Stimulated activated CD8-positive, alpha-beta memory T cell treated with anti-CD3 and anti-CD28 coated beads, Interleukin-2, amount 100 ng/mL, for 48 hours (primary cell): ENCODE measurements around the gene TCN1.
"Not testable (repeated sequence)": the region's sequence is repeated elsewhere in the genome, so short reads cannot be mapped to it uniquely, and the experiment has no call there.

ENCODE experiments used
- DNase-seq, 2 donors: peaks; one replicate each; pipeline ENCODE4 v3.0.0-alpha.2; 2020; ENCODE audit warnings: low read depth in 2 of 2

The TCN1 gene

GRCh38 chr11:59857439-59858434 is 8.6 kb downstream of the TCN1 start:
- DNase-seq, result no peak

- DNase-seq, result no peak
Measured at GRCh38 chr11:59854871-59855270, 11.4 kb downstream of the TCN1 start.

- not testable (repeated sequence) for DNase-seq
Measured at GRCh38 chr11:59851416-59851815, 14.9 kb downstream of the TCN1 start.

GRCh38 chr11:59849551-59849950 is 16.7 kb downstream of the TCN1 start:
- not testable (repeated sequence) for DNase-seq

- DNase-seq, result no peak
Measured at GRCh38 chr11:59849129-59849528, 17.2 kb downstream of the TCN1 start.

DNA sequence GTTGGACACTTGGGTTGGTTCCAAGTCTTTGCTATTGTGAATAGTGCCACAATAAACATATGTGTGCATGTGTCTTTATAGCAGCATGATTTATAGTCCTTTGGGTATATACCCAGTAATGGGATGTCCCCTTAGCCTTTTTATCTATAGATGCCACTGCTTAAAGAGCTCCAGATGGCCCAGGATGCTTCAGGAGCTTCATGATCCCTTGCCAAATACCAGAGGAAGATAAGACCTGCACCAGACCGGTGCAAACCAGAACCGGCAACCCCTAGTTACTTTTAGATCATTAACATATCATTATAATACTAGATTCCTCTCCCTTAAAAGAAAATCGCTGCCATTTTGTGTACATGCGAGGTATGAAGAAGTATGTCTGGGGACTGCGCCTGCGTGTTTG is 17.8 kb downstream of the TCN1 start:
- not testable (repeated sequence) for DNase-seq

GRCh38 chr11:59847626-59848025 is 18.7 kb downstream of the TCN1 start:
- DNase-seq, result no peak

- no peak for DNase-seq
Measured at GRCh38 chr11:59846556-59846955, 19.7 kb downstream of the TCN1 start.

DNA sequence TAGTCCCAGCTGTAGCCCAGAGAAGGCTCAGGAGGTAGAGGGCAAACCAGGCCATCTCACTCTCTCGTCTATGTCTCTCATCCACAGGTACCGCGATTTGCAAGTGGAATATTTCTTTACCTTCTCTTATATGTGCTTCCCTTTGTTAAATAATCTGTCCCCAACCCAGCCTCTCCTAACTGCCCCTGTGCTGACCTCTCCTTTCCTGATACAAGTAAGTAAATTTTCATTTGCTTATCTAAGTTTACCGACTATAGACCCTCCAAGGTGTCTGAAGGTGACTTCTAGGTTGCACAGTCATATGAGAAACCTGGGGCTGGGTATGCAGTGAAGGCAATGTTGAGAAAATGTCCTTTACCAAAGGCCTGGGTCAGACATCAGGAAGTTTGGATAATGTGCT is 20.9 kb downstream of the TCN1 start, which contains the start of gene CBLIF:
TSS of gene CBLIF (minus strand) at position 101 of the 400 bp plus-strand sequence. CDS start at position 55, 46 bp downstream.
- no peak for DNase-seq

- no peak for DNase-seq
Measured at GRCh38 chr11:59842316-59842715, 24.0 kb downstream of the TCN1 start.

DNA sequence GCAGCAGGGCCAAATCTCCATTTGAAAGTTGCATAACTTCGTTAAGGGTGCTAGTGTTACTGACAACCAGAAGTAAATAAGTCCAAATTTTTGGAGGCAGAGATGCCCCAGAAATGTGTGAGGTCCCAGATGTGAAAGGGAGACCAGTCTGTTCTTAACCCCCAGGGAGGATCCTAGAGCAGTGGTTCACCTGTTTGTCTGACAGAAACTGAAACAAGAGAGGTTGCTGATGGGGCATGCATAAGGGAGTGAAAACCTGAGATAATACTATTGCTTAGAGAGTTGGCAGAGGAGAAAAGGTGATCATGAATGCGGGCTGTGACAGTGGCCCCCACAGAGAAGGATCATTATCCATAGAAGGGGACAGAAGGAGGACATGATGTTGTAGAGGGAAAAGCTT is 24.8 kb downstream of the TCN1 start:
- DNase-seq, result no peak

DNA sequence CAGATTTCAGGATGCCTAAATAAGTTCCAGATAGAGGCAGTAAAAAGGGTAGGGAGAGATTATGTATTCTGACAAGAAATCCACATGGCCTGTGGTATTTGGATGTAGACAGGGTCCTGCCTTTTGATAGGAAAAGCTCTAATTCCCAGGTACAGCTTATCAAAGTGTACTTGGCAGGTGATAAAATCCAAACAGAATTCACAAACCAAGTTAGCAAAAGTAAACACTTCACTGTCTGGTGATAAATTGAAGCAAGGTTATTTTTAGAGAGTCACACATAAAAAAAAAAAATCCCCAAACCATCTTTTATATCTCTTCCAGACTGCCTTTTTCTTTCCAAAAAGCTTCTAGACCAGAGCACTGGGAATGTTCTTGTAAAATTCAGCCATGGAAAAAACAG is 26.7 kb downstream of the TCN1 start:
- no peak for DNase-seq

DNA sequence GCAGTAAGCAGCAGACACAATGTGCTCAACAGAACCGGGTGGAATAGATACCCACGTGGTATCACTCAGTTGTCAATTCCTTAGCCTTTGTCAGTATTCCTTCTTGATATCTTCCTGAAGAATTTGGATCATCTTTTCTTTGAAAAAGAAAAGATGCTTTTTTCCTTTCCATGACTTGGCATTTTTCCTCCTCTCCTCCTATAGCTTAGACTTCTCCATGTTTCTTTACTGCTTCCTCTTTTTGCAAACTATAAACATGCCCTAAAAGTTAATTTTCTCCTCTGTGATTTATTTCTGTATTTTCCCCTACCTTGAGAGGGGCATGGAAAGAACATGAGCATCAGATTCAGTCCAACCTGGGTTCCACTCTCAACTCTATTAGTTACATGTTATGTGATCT is 32.7 kb downstream of the TCN1 start:
- DNase-seq, result no peak

- no peak for DNase-seq
Measured at GRCh38 chr11:59829358-59829757, 36.9 kb downstream of the TCN1 start.

DNA sequence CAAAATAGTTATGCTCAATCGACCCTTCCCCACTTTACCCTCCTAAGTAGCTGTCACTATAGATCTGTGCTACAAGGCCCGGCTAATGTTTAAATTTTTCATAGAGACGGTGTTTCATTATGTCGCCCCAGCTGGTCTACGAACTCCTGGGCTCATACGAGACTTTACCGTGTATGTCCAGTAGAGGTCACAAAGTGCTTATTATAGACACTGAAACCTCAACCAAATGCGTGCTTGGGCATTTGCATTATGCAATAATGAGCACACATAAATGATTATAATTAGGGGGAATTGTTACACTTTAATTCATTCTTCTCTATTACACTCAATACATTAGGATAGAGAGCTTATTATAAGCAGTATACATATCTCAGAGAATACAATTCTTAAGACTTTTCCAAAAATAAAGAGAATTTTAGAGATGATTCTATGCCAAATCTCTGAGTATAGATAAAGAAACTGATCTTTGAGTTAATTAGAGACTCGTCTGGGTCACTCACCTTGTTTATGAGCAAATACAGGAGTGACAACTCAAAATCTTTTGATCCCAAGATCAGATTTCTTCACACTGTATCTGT is 43.2 kb downstream of the TCN1 start:
- DNase-seq, result no peak

DNA sequence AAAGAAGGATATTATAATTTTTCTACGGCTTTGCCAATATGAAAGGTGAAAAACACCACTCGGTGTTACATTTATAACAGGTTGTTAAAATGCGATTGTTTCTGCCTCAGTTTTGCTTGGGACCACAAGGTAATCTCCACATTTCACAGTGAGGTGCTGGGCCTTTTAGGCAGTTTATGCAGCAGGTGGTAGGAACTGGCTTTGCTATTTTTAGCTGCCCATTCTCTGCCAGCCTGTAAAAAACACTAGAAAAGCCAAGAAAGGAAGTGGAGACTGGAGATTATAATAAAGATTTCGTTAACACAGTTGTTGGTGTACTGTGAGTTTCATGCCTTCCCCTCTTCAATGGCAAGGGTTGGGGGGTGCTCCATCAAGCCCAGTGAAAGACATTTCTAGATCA is 47.7 kb downstream of the TCN1 start:
- DNase-seq, result no peak

DNA sequence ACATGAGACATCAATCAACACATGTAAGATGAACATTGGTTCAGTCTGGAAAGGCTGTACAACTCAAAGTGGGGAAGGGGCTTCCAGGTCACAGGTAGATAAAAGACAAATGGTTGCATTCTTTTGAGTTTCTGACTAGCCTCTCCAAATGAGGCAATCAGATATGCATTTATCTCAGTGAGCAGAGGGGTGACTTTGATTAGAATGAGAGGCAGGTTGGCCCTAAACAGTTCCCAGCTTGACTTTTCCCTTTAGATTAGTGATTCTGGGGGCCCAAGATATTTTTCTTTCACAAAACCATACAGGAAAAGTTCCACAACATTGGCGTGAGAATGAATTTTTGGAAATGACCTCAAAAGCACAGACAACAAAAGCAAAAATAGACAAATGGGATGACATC is 49.9 kb downstream of the TCN1 start:
- DNase-seq, result not testable (repeated sequence)

GRCh38 chr11:59815754-59816153 is 50.5 kb downstream of the TCN1 start:
- DNase-seq, result no peak

- DNase-seq, result no peak
Measured at GRCh38 chr11:59814021-59814420, 52.3 kb downstream of the TCN1 start.

- DNase-seq, result no peak
Measured at GRCh38 chr11:59813364-59813763, 52.9 kb downstream of the TCN1 start.

GRCh38 chr11:59812220-59812619 is 54.1 kb downstream of the TCN1 start:
- DNase-seq, result no peak

DNA sequence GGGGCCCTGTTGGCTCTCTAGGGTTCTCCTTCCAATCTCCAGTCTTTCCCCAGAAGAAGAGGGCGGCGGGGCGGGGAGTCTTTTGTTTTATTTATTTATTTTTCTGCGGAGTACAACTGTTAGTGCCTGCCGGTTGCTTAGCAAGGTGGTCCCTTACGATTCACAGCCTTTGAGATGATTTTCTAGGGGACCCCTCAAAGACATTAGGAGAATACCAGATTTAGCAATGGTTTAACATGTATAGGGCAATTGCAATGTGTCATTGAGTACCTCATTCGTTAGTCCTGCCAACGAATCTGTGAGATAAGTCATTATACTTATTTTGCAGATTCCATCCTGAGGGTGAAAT is 55.4 kb downstream of the TCN1 start:
- no peak for DNase-seq
